Colonic mucosa (tissue), 4 donors: ENCODE results near the gene GOLIM4. TPM values are rescaled to one million over a fixed set of nuclear protein-coding genes. Genes with fewer than 3 reads are reported as not detected.
A peak's percentile ranks its signal among the peaks of the same experiment; 100 is the strongest.

Experiments
- DNase-seq: peaks from one replicate; pipeline ENCODE4 v3.0.0-alpha.2; 2020
- H3K27ac ChIP-seq: fragments of 200-600 bp; one replicate; pipeline ENCODE4 v1.8.0; 2021
- H3K27me3 ChIP-seq: fragments of 200-600 bp; one replicate; pipeline ENCODE4 v1.8.0; 2021
- H3K36me3 ChIP-seq: fragments of 200-600 bp; one replicate; pipeline ENCODE4 v1.8.0; 2021
- H3K4me1 ChIP-seq: fragments of 200-600 bp; one replicate; pipeline ENCODE4 v1.8.0; 2021; ENCODE audit warnings: mild to moderate bottlenecking
- H3K4me3 ChIP-seq: fragments of 200-600 bp; one replicate; pipeline ENCODE4 v1.8.0; 2021
- H3K9ac ChIP-seq, 2 donors: one replicate each; pipeline ENCODE4 v1.7.0; 2013; ENCODE audit warnings: control low read depth in 2 of 2, low read depth in 2 of 2, low read length in 2 of 2
- H3K9me3 ChIP-seq: fragments of 200-600 bp; one replicate; pipeline ENCODE4 v1.8.0; 2021
- CTCF ChIP-seq: fragments of 200-600 bp; IDR thresholded peaks from one replicate; pipeline ENCODE4 v1.8.0; 2022; ENCODE audit warnings: antibody characterized with exemption, mild to moderate bottlenecking
- intact Hi-C: fragments of 100-400 bp; cut with DNase I; formaldehyde crosslinking; loops from one replicate; pipeline ENCODE4 v1.14.1; 2022
- total RNA-seq, 2 donors: library from RNA; stranded (reverse); fragmentation: NEBNext Ultra II Directional in 1 of 2; extraction: Animal tissue kit (Norgen Biotek cat#: 25700) in 1 of 2; gene quantifications; one replicate each; pipeline ENCODE4 v1.2.1, GENCODE V29; 2021
- donor health status: healthy.
- donor health status: DM: no; HTN: no; CAD: no.
- donor health status: DM: no; HTN: no; CAD: no.

Gene GOLIM4
- total RNA-seq, 2 donors from 2014 or later: 73.8 to 79.4 TPM

- Histone ChIP-seq H3K27me3 (no peaks in the 10 kb centered on the region), H3K36me3 (no peaks in the 10 kb centered on the region), H3K4me1 (no peaks in the 10 kb centered on the region), H3K9me3 (no peaks in the 10 kb centered on the region), H3K4me3 (no peak overlapping the region), H3K9ac (no peak overlapping the region), H3K27ac (no peak overlapping the region)
- no peak for DNase-seq
- no peak for TF ChIP-seq CTCF
- intact Hi-C loops: no loop called here
Observed at GRCh38 chr3:168127466-168127865, 31.7 kb upstream of the GOLIM4 start.

- intact Hi-C loops: no loop called here
- TF ChIP-seq CTCF: no peak
- Histone ChIP-seq H3K27ac (no peak overlapping the region), H3K9me3 (no peaks in the 10 kb centered on the region), H3K36me3 (no peaks in the 10 kb centered on the region), H3K4me3 (no peak overlapping the region), H3K27me3 (no peaks in the 10 kb centered on the region), H3K4me1 (no peaks in the 10 kb centered on the region), H3K9ac (no peak overlapping the region)
- DNase-seq: no peak
Observed at GRCh38 chr3:168124791-168125190, 29.1 kb upstream of the GOLIM4 start.

- no peak overlapping the region for H3K27ac ChIP-seq
- intact Hi-C loops: no loop called here
- no peak for DNase-seq
- H3K4me3 ChIP-seq: no peak overlapping the region
- TF ChIP-seq CTCF: no peak
- no peaks in the 10 kb centered on the region for H3K4me1 ChIP-seq
- H3K9ac ChIP-seq: no peak overlapping the region
- no peaks in the 10 kb centered on the region for H3K36me3 ChIP-seq
- H3K9me3 ChIP-seq: no peaks in the 10 kb centered on the region
- no peaks in the 10 kb centered on the region for H3K27me3 ChIP-seq
Observed at GRCh38 chr3:168124291-168124690, 28.6 kb upstream of the GOLIM4 start.

- H3K36me3 ChIP-seq: no peaks in the 10 kb centered on the region
- no peaks in the 10 kb centered on the region for H3K4me1 ChIP-seq
- H3K9me3 ChIP-seq: no peaks in the 10 kb centered on the region
- no peaks in the 10 kb centered on the region for H3K27me3 ChIP-seq
- H3K4me3 ChIP-seq: no peak overlapping the region
- intact Hi-C loops: no loop called here
- DNase-seq: no peak
- no peak overlapping the region for H3K9ac ChIP-seq
- H3K27ac ChIP-seq: no peak overlapping the region
- no peak for TF ChIP-seq CTCF
Observed at GRCh38 chr3:168123201-168124176, 27.8 kb upstream of the GOLIM4 start.

GRCh38 chr3:168121184-168122017 lies 25.7 kb upstream of the GOLIM4 start:
- intact Hi-C loops: no loop called here
- Histone ChIP-seq H3K9ac (no peak overlapping the region), H3K27me3 (no peaks in the 10 kb centered on the region), H3K36me3 (no peaks in the 10 kb centered on the region), H3K4me1 (peaks cover 3% of the 10 kb centered on the region), H3K27ac (no peak overlapping the region), H3K4me3 (no peak overlapping the region), H3K9me3 (no peaks in the 10 kb centered on the region)
- peak; percentile 45 for DNase-seq
- TF ChIP-seq CTCF: no peak
